Ovary (tissue), 9 donors: Measurements from ENCODE around the gene VWA1. TPM values are rescaled to one million over a fixed set of nuclear protein-coding genes. Genes with fewer than 3 reads are reported as not detected.

Source experiments
- DNase-seq, 5 donors: peaks; one replicate each; pipeline ENCODE4 v3.0.0-alpha.2; 2019 to 2020
- H3K27ac ChIP-seq, 2 donors: fragments of 200-600 bp; one replicate each; pipeline versions ENCODE4 v1.5.1 to v1.8.0; 2019 to 2022
- H3K27me3 ChIP-seq: fragments of 200-600 bp; one replicate; pipeline ENCODE4 v1.8.0; 2022
- H3K36me3 ChIP-seq: fragments of 200-600 bp; sonication (generic); one replicate; pipeline ENCODE4 v1.5.1; 2019
- H3K4me1 ChIP-seq: one replicate; pipeline ENCODE4 v1.8.1; 2013; ENCODE audit warnings: mild to moderate bottlenecking, moderate library complexity; ENCODE audit not compliant: insufficient read depth
- H3K4me3 ChIP-seq: fragments of 200-600 bp; sonication (generic); one replicate; pipeline ENCODE4 v1.5.1; 2017
- H3K9me3 ChIP-seq, 2 donors: fragments of 200-600 bp in 1 of 2; sonication (generic) in 1 of 2; one replicate each; pipeline versions ENCODE4 v1.5.1 to v1.8.1; 2013 to 2019; ENCODE audit warnings: mild to moderate bottlenecking in 1 of 2, moderate library complexity in 1 of 2
- CTCF ChIP-seq, 3 donors: fragments of 450-650 bp in 2 of 3; fragments of 200-600 bp in 1 of 3; IDR thresholded peaks; one replicate each; pipeline versions ENCODE4 v1.5.1 to v1.8.0; 2016 to 2022; ENCODE audit warnings: antibody characterized with exemption in 3 of 3, mild to moderate bottlenecking in 1 of 3
- EP300 ChIP-seq: sonication (generic); formaldehyde crosslinking; IDR thresholded peaks from one replicate; pipeline ENCODE4 v1.6.1; 2017; ENCODE audit warnings: antibody characterized with exemption
- POLR2A ChIP-seq: fragments of 450-650 bp; IDR thresholded peaks from one replicate; pipeline ENCODE4 v1.6.1; 2017; ENCODE audit warnings: antibody characterized with exemption, mild to moderate bottlenecking, moderate library complexity
- WGBS, 3 donors: extraction: QIAGEN DNeasy Blood & Tissue Kit in 1 of 3; methylation state at CpG; one replicate each; pipeline versions ENCODE4 v1.1.5 to v1.1.7; 2013 to 2017; 5-methylcytosine and 5-hydroxymethylcytosine counted together
- intact Hi-C, 4 donors: fragments of 100-400 bp; cut with DNase I; formaldehyde crosslinking; loops; one replicate each; pipeline versions ENCODE4 v1.11.0 to v1.15.1; 2022 to 2023
- polyA plus RNA-seq, 2 donors: library from polyadenylated mRNA; stranded (reverse); fragments of 200-250 nt in 1 of 2; fragments of 350-450 nt in 1 of 2; fragmentation: Illumina TruSeq in 1 of 2; extraction: RNeasy Lipid Tissue Mini Kit (QIAGEN cat#74804) in 1 of 2; gene quantifications; one replicate each; pipeline ENCODE4 v1.2.3, GENCODE V29; 2013 to 2014
- total RNA-seq, 7 donors: library from RNA; depleted of rRNA in 2 of 7; stranded (reverse); fragments of >200 nt in 2 of 7; fragmentation: NEBNext Ultra II Directional in 3 of 7; extraction: Animal tissue kit (Norgen Biotek cat#: 25700) in 3 of 7; gene quantifications; one replicate each; pipeline versions ENCODE4 v1.1.0 to v1.2.4, GENCODE V29; 2016 to 2023
- donor health status: DM: no; HTN: no; CAD: no; lungs with moderate emphysema.
- donor health status: DM: no; HTN: no; CAD: no.
- donor health status: Bipolar disorder and iron deficiency.
- donor health status: DM: yes; HTN: yes; CAD: no.
- donor health status: DM: no; HTN: no; CAD: no.
- donor health status: DM: yes; HTN: yes; CAD: no.

VWA1 gene
- total and polyA plus RNA-seq, 9 donors, result 0.20 to 73.5 (median 37.0) TPM

GRCh38 chr1:1390675-1391074 is 44.8 kb upstream of the VWA1 start:
- DNase-seq, result no peak
- Histone ChIP-seq H3K27me3 (no peaks in the 10 kb centered on the region), H3K4me1 (no peaks in the 10 kb centered on the region), H3K36me3 (peaks cover 2% of the 10 kb centered on the region), H3K4me3 (no peak overlapping the region), H3K27ac (no peak overlapping the region), H3K9me3 (no peaks in the 10 kb centered on the region)
- intact Hi-C loops, result no loop called here
- 84 to 86% (median 85%) methylated on average over 12 of the region's 12 CpGs for WGBS, 3 donors
- TF ChIP-seq EP300 (no peak), POLR2A (no peak), CTCF (IDR thresholded peaks at IDR 0.05) (no peak)

- no peak for TF ChIP-seq EP300
- no peak for TF ChIP-seq CTCF (IDR thresholded peaks at IDR 0.05)
- TF ChIP-seq POLR2A, result no peak
- no peaks in the 10 kb centered on the region for H3K4me1 ChIP-seq
- peaks cover 2% of the 10 kb centered on the region for H3K36me3 ChIP-seq
- H3K27ac ChIP-seq, result no peak overlapping the region
- H3K4me3 ChIP-seq, result no peak overlapping the region
- 80 to 86% (median 85%) methylated on average over 12 of the region's 12 CpGs for WGBS, 3 donors
- no peaks in the 10 kb centered on the region for H3K9me3 ChIP-seq
- no peaks in the 10 kb centered on the region for H3K27me3 ChIP-seq
- intact Hi-C loops, result no loop called here
- no peak for DNase-seq
Measured at GRCh38 chr1:1391225-1391624, 44.3 kb upstream of the VWA1 start.

DNA sequence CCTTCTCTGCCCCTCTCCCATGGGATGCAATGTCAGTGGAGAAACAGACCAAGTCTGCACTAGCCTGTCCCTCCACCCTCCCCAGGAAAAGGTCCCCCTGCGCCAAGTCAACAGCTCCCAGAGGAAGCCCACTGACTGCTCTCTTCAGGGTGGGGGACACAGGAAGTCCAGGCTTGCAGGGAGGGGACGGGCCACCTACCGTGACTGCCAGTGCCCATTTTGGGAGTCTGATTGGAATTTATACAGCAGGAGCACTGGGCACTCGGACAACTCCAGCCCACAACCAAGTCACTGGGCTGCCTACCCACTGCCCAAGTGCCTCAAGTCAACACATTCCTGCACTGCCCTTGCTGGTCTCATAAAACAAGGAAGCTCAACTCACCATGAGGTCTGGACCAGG is 42.5 kb upstream of the VWA1 start:
- Histone ChIP-seq H3K36me3 (peaks cover 2% of the 10 kb centered on the region), H3K27ac (no peak overlapping the region), H3K4me3 (no peak overlapping the region), H3K4me1 (no peaks in the 10 kb centered on the region), H3K9me3 (no peaks in the 10 kb centered on the region), H3K27me3 (no peaks in the 10 kb centered on the region)
- TF ChIP-seq POLR2A (no peak), CTCF (IDR thresholded peaks at IDR 0.05) (no peak), EP300 (no peak)
- intact Hi-C loops, result no loop called here
- no peak for DNase-seq
- WGBS, 3 donors, result 87 to 94% (median 91%) methylated on average over 4 of the region's 4 CpGs

DNA sequence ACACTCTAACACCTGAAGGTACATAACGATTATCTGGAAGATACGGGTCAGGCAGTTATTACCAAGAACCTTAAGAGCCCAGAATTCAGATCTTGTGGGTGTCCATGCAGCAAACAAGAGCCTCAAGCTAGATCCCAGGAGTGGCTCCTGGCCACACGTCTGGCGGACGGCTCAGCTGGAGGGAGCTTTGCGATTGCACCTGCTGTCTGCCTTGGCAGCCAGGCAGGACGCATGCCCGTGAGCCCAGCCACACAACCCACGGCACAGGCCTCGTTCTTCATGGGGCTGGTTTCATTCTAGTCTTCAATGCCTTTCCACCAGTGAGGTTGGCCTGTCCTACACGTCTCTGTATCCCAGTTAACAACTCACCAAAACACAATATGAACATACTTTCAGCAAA is 42.1 kb upstream of the VWA1 start:
- no peak overlapping the region for H3K27ac ChIP-seq
- WGBS, 3 donors, result 91 to 93% (median 91%) methylated on average over 11 of the region's 11 CpGs
- H3K4me3 ChIP-seq, result no peak overlapping the region
- intact Hi-C loops, result no loop called here
- peaks cover 3% of the 10 kb centered on the region for H3K4me1 ChIP-seq
- no peak for TF ChIP-seq EP300
- no peaks in the 10 kb centered on the region for H3K9me3 ChIP-seq
- DNase-seq, result no peak
- peaks cover 2% of the 10 kb centered on the region for H3K36me3 ChIP-seq
- H3K27me3 ChIP-seq, result no peaks in the 10 kb centered on the region

DNA sequence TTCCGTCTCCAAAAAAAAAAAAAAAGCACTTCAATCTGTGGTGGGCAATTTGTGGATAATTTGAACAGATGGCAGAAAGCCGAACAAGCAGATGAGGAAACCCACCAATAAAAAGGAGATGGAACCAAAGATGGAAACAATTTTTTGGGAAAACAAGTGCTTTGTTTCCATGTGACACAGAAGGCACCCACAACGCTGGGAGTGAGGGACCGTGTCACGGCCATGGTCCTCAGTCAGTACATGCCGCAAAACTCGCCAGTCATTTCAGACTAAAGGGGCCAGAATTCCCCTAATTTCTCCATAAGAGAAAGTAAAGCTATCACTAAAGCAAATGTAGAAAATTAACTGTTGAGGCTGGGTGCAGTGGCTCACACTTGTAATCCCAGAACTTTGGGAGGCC is 41.4 kb upstream of the VWA1 start:
- intact Hi-C loops, result no loop called here
- Histone ChIP-seq H3K27me3 (no peaks in the 10 kb centered on the region), H3K9me3 (no peaks in the 10 kb centered on the region), H3K4me3 (no peak overlapping the region), H3K36me3 (no peaks in the 10 kb centered on the region), H3K4me1 (peaks cover 3% of the 10 kb centered on the region), H3K27ac (no peak overlapping the region)
- TF ChIP-seq EP300 (no peak), POLR2A (no peak), CTCF (IDR thresholded peaks at IDR 0.05) (no peak)
- 90 to 94% (median 92%) methylated on average over 7 of the region's 7 CpGs for WGBS, 3 donors
- DNase-seq, result no peak
